Nephron progenitor cell (in vitro differentiated cells): ENCODE measurements around the gene PERM1.
A peak's percentile ranks its signal among the peaks of the same experiment; 100 is the strongest.

ENCODE experiments used
- DNase-seq: peaks from one replicate; pipeline ENCODE4 v3.0.0; 2021
- H3K27ac Mint-ChIP-seq: 2 replicates; pipeline ENCODE4 v1.8.0; 2021; ENCODE audit warnings: mild to moderate bottlenecking, moderate library complexity, mixed read lengths
- H3K27me3 Mint-ChIP-seq: 2 replicates; pipeline ENCODE4 v1.8.0; 2021; ENCODE audit warnings: mild to moderate bottlenecking, low read depth, mixed read lengths; ENCODE audit not compliant: poor library complexity
- H3K36me3 Mint-ChIP-seq: 2 replicates; pipeline ENCODE4 v1.8.0; 2021; ENCODE audit warnings: low read depth, mixed read lengths
- H3K4me1 Mint-ChIP-seq: 2 replicates; pipeline ENCODE4 v1.8.0; 2021; ENCODE audit warnings: mixed read lengths
- H3K4me3 Mint-ChIP-seq: 2 replicates; pipeline ENCODE4 v1.8.0; 2021; ENCODE audit warnings: mild to moderate bottlenecking, moderate library complexity, mixed read lengths
- H3K9me3 Mint-ChIP-seq: 2 replicates; pipeline ENCODE4 v1.8.0; 2021; ENCODE audit warnings: mild to moderate bottlenecking, moderate library complexity, mixed read lengths
- CTCF ChIP-seq: fragments of 200-600 bp; sonication (generic); IDR thresholded peaks from 2 replicates; pipeline ENCODE4 v1.5.0; 2021; ENCODE audit warnings: antibody characterized with exemption

PERM1 gene

GRCh38 chr1:984476-984814, 2.6 kb upstream of the PERM1 start:
- TF ChIP-seq CTCF: peak; percentile 39
- H3K4me3 Mint-ChIP-seq: no peak overlapping the region
- H3K36me3 Mint-ChIP-seq: peaks cover 14% of the 10 kb centered on the region
- peaks cover 70% of the 10 kb centered on the region for H3K27me3 Mint-ChIP-seq
- H3K9me3 Mint-ChIP-seq: peaks cover 20% of the 10 kb centered on the region
- DNase-seq: no peak
- no peak overlapping the region for H3K27ac Mint-ChIP-seq
- H3K4me1 Mint-ChIP-seq: peaks cover 5% of the 10 kb centered on the region

- H3K27ac Mint-ChIP-seq: no peak overlapping the region
- H3K4me3 Mint-ChIP-seq: no peak overlapping the region
- H3K36me3 Mint-ChIP-seq: peaks cover 10% of the 10 kb centered on the region
- peak; percentile 89 for TF ChIP-seq CTCF
- H3K9me3 Mint-ChIP-seq: peaks cover 15% of the 10 kb centered on the region
- peak; percentile 83 for DNase-seq
- peaks cover 67% of the 10 kb centered on the region for H3K27me3 Mint-ChIP-seq
- H3K4me1 Mint-ChIP-seq: peaks cover 5% of the 10 kb centered on the region
Measured at GRCh38 chr1:983798-984475, 2.0 kb upstream of the PERM1 start.

GRCh38 chr1:982765-983436, 1.0 kb upstream of the PERM1 start:
- peaks cover 6% of the 10 kb centered on the region for H3K36me3 Mint-ChIP-seq
- peaks cover 10% of the 10 kb centered on the region for H3K9me3 Mint-ChIP-seq
- peaks cover 9% of the 10 kb centered on the region for H3K4me1 Mint-ChIP-seq
- DNase-seq: no peak
- no peak overlapping the region for H3K4me3 Mint-ChIP-seq
- peaks cover 61% of the 10 kb centered on the region for H3K27me3 Mint-ChIP-seq
- H3K27ac Mint-ChIP-seq: no peak overlapping the region
- no peak for TF ChIP-seq CTCF

GRCh38 chr1:981491-981954, 370 bp downstream of the PERM1 start:
- H3K36me3 Mint-ChIP-seq: peaks cover 4% of the 10 kb centered on the region
- no peak for DNase-seq
- peaks cover 9% of the 10 kb centered on the region for H3K4me1 Mint-ChIP-seq
- peaks cover 56% of the 10 kb centered on the region for H3K27me3 Mint-ChIP-seq
- peaks cover 6% of the 10 kb centered on the region for H3K9me3 Mint-ChIP-seq
- no peak overlapping the region for H3K4me3 Mint-ChIP-seq
- TF ChIP-seq CTCF: no peak
- H3K27ac Mint-ChIP-seq: no peak overlapping the region

- peaks cover 11% of the 10 kb centered on the region for H3K4me1 Mint-ChIP-seq
- TF ChIP-seq CTCF: no peak
- H3K36me3 Mint-ChIP-seq: peaks cover 4% of the 10 kb centered on the region
- peaks cover 6% of the 10 kb centered on the region for H3K9me3 Mint-ChIP-seq
- no peak overlapping the region for H3K27ac Mint-ChIP-seq
- DNase-seq: no peak
- no peak overlapping the region for H3K4me3 Mint-ChIP-seq
- H3K27me3 Mint-ChIP-seq: peaks cover 51% of the 10 kb centered on the region
Measured at GRCh38 chr1:980602-981395, 1.1 kb downstream of the PERM1 start.
